ENCODE measurements around the gene RASSF8. TPM values are rescaled to one million over a fixed set of nuclear protein-coding genes. Genes with fewer than 3 reads are reported as not detected.

The RASSF8 gene
- total and polyA plus RNA-seq, 2 donors (not counting 3 experiments of a cell fraction or from before 2014, with no cell fraction given), result 11.1 to 59.3 TPM

DNA sequence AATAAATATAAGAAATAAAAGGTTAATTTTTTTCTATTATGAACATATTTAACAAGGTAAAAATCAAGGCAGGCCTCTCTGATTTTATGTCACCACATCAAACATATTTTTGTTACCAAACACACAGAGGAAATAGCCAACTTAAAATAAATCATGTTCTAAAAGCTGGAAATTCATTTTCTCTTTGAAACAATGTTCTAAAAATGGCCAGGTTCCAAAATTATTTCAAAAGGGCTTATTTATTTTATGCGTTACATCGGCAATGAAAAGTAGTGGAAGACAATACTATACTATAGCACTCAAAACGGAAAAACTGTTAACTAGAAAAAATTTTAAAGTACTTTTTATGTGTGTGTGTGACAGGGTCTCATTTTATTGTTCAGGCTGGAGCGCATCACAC, 24.0 kb upstream of the RASSF8 start:
- no peaks in the 10 kb centered on the region for H3K27me3 ChIP-seq (ENCODE audit: control insufficient read depth in 2 of 2, insufficient read depth in 2 of 2, low read length in 2 of 2)
- no peaks in the 10 kb centered on the region for H3K9me1 ChIP-seq (replicated peaks; ENCODE audit: control insufficient read depth, extremely low read depth, insufficient read depth, low read length)
- no peaks in the 10 kb centered on the region for H3K79me2 ChIP-seq (ENCODE audit: control insufficient read depth, insufficient read depth, low read length)
- no peak overlapping the region for H3K27ac ChIP-seq (ENCODE audit: insufficient read depth, low read depth, low read length)
- DNase-seq (ENCODE audit: low read depth, low spot score) (peak; percentile 37), FAIRE-seq (peak; percentile 68)
- H3K4me2 ChIP-seq (ENCODE audit: insufficient read depth, low read length), result no peak overlapping the region
- H3K4me1 ChIP-seq (ENCODE audit: control insufficient read depth, extremely low read depth, insufficient read depth, low read length), result no peaks in the 10 kb centered on the region
- TF ChIP-seq MYC (IDR thresholded peaks at IDR 0.05; ENCODE audit: low read depth, low read length) (no peak), POLR2A (IDR thresholded peaks at IDR 0.05; ENCODE audit: low read depth, low read length) (no peak), POLR2AphosphoS5 (IDR thresholded peaks at IDR 0.05; ENCODE audit: insufficient read depth, low read depth, low read length) (no peak), JUN (IDR thresholded peaks at IDR 0.05; ENCODE audit: borderline replicate concordance, insufficient read depth, insufficient read length, low read depth) (no peak), FOS (IDR thresholded peaks at IDR 0.05; ENCODE audit: borderline replicate concordance, insufficient read depth, low read length) (no peak), GATA2 (IDR thresholded peaks at IDR 0.05; ENCODE audit: insufficient read depth, insufficient read length, low read depth, low read length) (no peak), EZH2 (IDR thresholded peaks at IDR 0.05; ENCODE audit: borderline replicate concordance, low read depth, low read length, severe bottlenecking) (no peak)
- TF ChIP-seq, protein P1, sequence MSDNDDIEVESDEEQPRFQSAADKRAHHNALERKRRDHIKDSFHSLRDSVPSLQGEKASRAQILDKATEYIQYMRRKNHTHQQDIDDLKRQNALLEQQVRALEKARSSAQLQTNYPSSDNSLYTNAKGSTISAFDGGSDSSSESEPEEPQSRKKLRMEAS (IDR thresholded peaks at IDR 0.05; ENCODE audit: insufficient read depth, insufficient read length), result no peak
- TF ChIP-seq, protein P2, sequence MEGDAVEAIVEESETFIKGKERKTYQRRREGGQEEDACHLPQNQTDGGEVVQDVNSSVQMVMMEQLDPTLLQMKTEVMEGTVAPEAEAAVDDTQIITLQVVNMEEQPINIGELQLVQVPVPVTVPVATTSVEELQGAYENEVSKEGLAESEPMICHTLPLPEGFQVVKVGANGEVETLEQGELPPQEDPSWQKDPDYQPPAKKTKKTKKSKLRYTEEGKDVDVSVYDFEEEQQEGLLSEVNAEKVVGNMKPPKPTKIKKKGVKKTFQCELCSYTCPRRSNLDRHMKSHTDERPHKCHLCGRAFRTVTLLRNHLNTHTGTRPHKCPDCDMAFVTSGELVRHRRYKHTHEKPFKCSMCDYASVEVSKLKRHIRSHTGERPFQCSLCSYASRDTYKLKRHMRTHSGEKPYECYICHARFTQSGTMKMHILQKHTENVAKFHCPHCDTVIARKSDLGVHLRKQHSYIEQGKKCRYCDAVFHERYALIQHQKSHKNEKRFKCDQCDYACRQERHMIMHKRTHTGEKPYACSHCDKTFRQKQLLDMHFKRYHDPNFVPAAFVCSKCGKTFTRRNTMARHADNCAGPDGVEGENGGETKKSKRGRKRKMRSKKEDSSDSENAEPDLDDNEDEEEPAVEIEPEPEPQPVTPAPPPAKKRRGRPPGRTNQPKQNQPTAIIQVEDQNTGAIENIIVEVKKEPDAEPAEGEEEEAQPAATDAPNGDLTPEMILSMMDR (IDR thresholded peaks at IDR 0.05; ENCODE audit: extremely low read depth in 1 of 2, insufficient read depth in 1 of 2, low read depth in 1 of 2, low read length in 2 of 2), result no peak
- intact Hi-C loops (cut with micrococcal nuclease), result no loop called here
- no TSS peak for BruUV-seq (replicated peaks)
- H3K4me3 ChIP-seq (replicated peaks in 1 of 3; ENCODE audit: insufficient read depth in 1 of 3, low read depth in 1 of 3, low read length in 3 of 3), result no peak overlapping the region
- no peak overlapping the region for H3K9ac ChIP-seq (replicated peaks; ENCODE audit: extremely low read depth, insufficient read depth, low read length)
- no peaks in the 10 kb centered on the region for H4K20me1 ChIP-seq (replicated peaks; ENCODE audit: control insufficient read depth, extremely low read depth, insufficient read depth, low read length)
- dilution Hi-C loops (cut with MboI; ENCODE audit: extremely low pct_ligation_motif_present, low sequenced_read_pairs), result no loop called here
- POLR2A ChIA-PET, result no interaction called here
- H3K36me3 ChIP-seq (ENCODE audit: control insufficient read depth in 2 of 2, extremely low read depth in 1 of 2, insufficient read depth in 2 of 2, low read length in 2 of 2), result no peaks in the 10 kb centered on the region
- H3K9me3 ChIP-seq (replicated peaks; ENCODE audit: control insufficient read depth, insufficient read depth, low read length), result no peaks in the 10 kb centered on the region
- no peak overlapping the region for H2AFZ ChIP-seq (ENCODE audit: low read depth, low read length)
- CTCF ChIA-PET, result no interaction called here

Measured in endothelial cell of umbilical vein (primary cell).